Thyroid gland (tissue), 4 donors: ENCODE measurements around the gene SLC7A6OS. TPM values are rescaled to one million over a fixed set of nuclear protein-coding genes. Genes with fewer than 3 reads are reported as not detected.
A peak's percentile ranks its signal among the peaks of the same experiment; 100 is the strongest.

Experiments used
- DNase-seq, 2 donors: peaks; one replicate each; pipeline ENCODE4 v3.0.0-alpha.2; 2019
- H3K27ac ChIP-seq, 3 donors: fragments of 200-600 bp; sonication (generic); 1 replicate in 2 of 3; 2 replicates in 1 of 3; pipeline ENCODE4 v1.5.1; 2016 to 2019; ENCODE audit warnings: mild to moderate bottlenecking in 1 of 3, moderate library complexity in 1 of 3
- H3K27me3 ChIP-seq: fragments of 200-600 bp; sonication (generic); one replicate; pipeline ENCODE4 v1.5.1; 2019
- H3K36me3 ChIP-seq, 2 donors: fragments of 200-600 bp; sonication (generic); one replicate each; pipeline ENCODE4 v1.5.1; 2016 to 2019
- H3K4me1 ChIP-seq, 2 donors: fragments of 200-600 bp; sonication (generic); one replicate each; pipeline ENCODE4 v1.5.1; 2017 to 2019
- H3K4me3 ChIP-seq, 3 donors: fragments of 200-600 bp; sonication (generic); replicated peaks in 1 of 3; 1 replicate in 2 of 3; 2 replicates in 1 of 3; pipeline ENCODE4 v1.5.1; 2016; ENCODE audit warnings: mild to moderate bottlenecking in 1 of 3
- H3K9me3 ChIP-seq: fragments of 200-600 bp; sonication (generic); one replicate; pipeline ENCODE4 v1.5.1; 2017
- CTCF ChIP-seq, 6 experiments: fragments of 200-600 bp in 3 of 6; fragments of 450-650 bp in 3 of 6; sonication (generic) in 3 of 6; IDR thresholded peaks; one replicate each; pipeline ENCODE4 v1.5.1; 2016 to 2019; ENCODE audit warnings: antibody characterized with exemption in 6 of 6, mild to moderate bottlenecking in 2 of 6, inconsistent platforms in 1 of 6, moderate library complexity in 1 of 6
- POLR2A ChIP-seq, 2 donors: fragments of 450-650 bp; IDR thresholded peaks; one replicate each; pipeline ENCODE4 v1.6.1; 2017; ENCODE audit warnings: antibody characterized with exemption in 2 of 2, mild to moderate bottlenecking in 2 of 2, moderate library complexity in 1 of 2
- WGBS, 2 donors: methylation state at CpG; one replicate each; pipeline ENCODE4 v1.1.5; 2017; 5-methylcytosine and 5-hydroxymethylcytosine counted together
- intact Hi-C: fragments of 100-400 bp; cut with DNase I; formaldehyde crosslinking; loops from one replicate; pipeline ENCODE4 v1.15.1; 2023
- total RNA-seq, 4 donors: library from RNA; depleted of rRNA; stranded (reverse); fragments of >200 nt; gene quantifications; one replicate each; pipeline ENCODE4 v1.2.3, GENCODE V29; 2016

The SLC7A6OS gene
- total RNA-seq, 4 donors from 2014 or later = 13.4 to 25.8 (median 18.7) TPM

- H3K27ac ChIP-seq = peak overlapping the region in 1 of 3 donors; percentile 10
- DNase-seq = no peak
- peaks cover 15 to 40% of the 10 kb centered on the region in 2 donors for H3K4me1 ChIP-seq
- H3K27me3 ChIP-seq = no peaks in the 10 kb centered on the region
- WGBS, 2 donors = 38 to 40% methylated on average over 3 of the region's 3 CpGs
- no peaks in the 10 kb centered on the region for H3K9me3 ChIP-seq
- intact Hi-C loops = loop anchor here (2.0 to 5.0 kb wide), 2 partner anchors 66 to 87 kb away; no protein-coding TSS in a partner anchor
- peaks cover 8 to 9% of the 10 kb centered on the region in 2 donors for H3K36me3 ChIP-seq
- H3K4me3 ChIP-seq = no peak overlapping the region
- TF ChIP-seq CTCF (IDR thresholded peaks at IDR 0.05) = no peak
- no peak for TF ChIP-seq POLR2A (IDR thresholded peaks at IDR 0.05)
These were observed 18.2 kb upstream of the SLC7A6OS start for GRCh38 chr16:68328860-68329390.

GRCh38 chr16:68328151-68328859, 17.6 kb upstream of the SLC7A6OS start:
- Histone ChIP-seq H3K27ac (no peak overlapping the region), H3K9me3 (no peaks in the 10 kb centered on the region), H3K4me3 (no peak overlapping the region), H3K36me3 (peaks cover 8 to 9% of the 10 kb centered on the region in 2 donors), H3K27me3 (no peaks in the 10 kb centered on the region), H3K4me1 (peaks cover 10 to 34% of the 10 kb centered on the region in 2 donors)
- intact Hi-C loops = loop anchor here (2.0 to 5.0 kb wide), 2 partner anchors 66 to 86 kb away; no protein-coding TSS in a partner anchor
- WGBS, 2 donors = 42 to 55% methylated on average over 10 to 13 of the region's 13 CpGs
- TF ChIP-seq CTCF (IDR thresholded peaks at IDR 0.05) (peak; percentile 78 to 98 (median 97)), POLR2A (IDR thresholded peaks at IDR 0.05) (no peak)
- peak; percentile 86 to 90 for DNase-seq

GRCh38 chr16:68324780-68325357, 14.1 kb upstream of the SLC7A6OS start:
- TF ChIP-seq POLR2A (IDR thresholded peaks at IDR 0.05) (no peak), CTCF (IDR thresholded peaks at IDR 0.05) (no peak)
- Histone ChIP-seq H3K9me3 (no peaks in the 10 kb centered on the region), H3K4me1 (peaks cover 0 to 11% of the 10 kb centered on the region in 2 donors), H3K36me3 (peaks cover 8 to 9% of the 10 kb centered on the region in 2 donors), H3K27ac (no peak overlapping the region), H3K4me3 (no peak overlapping the region), H3K27me3 (no peaks in the 10 kb centered on the region)
- WGBS, 2 donors = 94 to 95% methylated on average over 8 of the region's 8 CpGs
- intact Hi-C loops = loop anchor here (5.0 kb wide), 1 partner anchor 83 kb away; no protein-coding TSS in a partner anchor
- DNase-seq = no peak

- 92 to 97% methylated on average over 5 of the region's 5 CpGs for WGBS, 2 donors
- Histone ChIP-seq H3K27ac (no peak overlapping the region), H3K36me3 (peaks cover 8 to 9% of the 10 kb centered on the region in 2 donors), H3K4me3 (no peak overlapping the region), H3K9me3 (no peaks in the 10 kb centered on the region), H3K4me1 (peaks cover 0 to 11% of the 10 kb centered on the region in 2 donors), H3K27me3 (no peaks in the 10 kb centered on the region)
- DNase-seq = no peak
- intact Hi-C loops = no loop called here
- TF ChIP-seq POLR2A (IDR thresholded peaks at IDR 0.05) (no peak), CTCF (IDR thresholded peaks at IDR 0.05) (no peak)
These were observed 13.6 kb upstream of the SLC7A6OS start for GRCh38 chr16:68324336-68324735.
